GM12864 (cell line): ENCODE data around the gene ITGA5.

Experiments
- DNase-seq: peaks from one replicate; pipeline ENCODE4 v3.0.0-alpha.2; 2011; ENCODE audit warnings: low read depth
- H3K4me3 ChIP-seq: 2 replicates; pipeline ENCODE4 v1.5.1; 2011; ENCODE audit warnings: mild to moderate bottlenecking, low read depth, low read length, control low read depth
- TF ChIP-seq, protein P1 (sequence below): IDR thresholded peaks from 2 replicates; pipeline ENCODE4 v1.5.1; 2011; ENCODE audit warnings: low read depth, mild to moderate bottlenecking, moderate library complexity, low read length, control low read depth, inconsistent platforms; ENCODE audit errors: missing control alignments

Gene ITGA5

GRCh38 chr12:54393743-54394142, 25.3 kb downstream of the ITGA5 start:
- H3K4me3 ChIP-seq, result no peak overlapping the region
- TF ChIP-seq, protein P1, sequence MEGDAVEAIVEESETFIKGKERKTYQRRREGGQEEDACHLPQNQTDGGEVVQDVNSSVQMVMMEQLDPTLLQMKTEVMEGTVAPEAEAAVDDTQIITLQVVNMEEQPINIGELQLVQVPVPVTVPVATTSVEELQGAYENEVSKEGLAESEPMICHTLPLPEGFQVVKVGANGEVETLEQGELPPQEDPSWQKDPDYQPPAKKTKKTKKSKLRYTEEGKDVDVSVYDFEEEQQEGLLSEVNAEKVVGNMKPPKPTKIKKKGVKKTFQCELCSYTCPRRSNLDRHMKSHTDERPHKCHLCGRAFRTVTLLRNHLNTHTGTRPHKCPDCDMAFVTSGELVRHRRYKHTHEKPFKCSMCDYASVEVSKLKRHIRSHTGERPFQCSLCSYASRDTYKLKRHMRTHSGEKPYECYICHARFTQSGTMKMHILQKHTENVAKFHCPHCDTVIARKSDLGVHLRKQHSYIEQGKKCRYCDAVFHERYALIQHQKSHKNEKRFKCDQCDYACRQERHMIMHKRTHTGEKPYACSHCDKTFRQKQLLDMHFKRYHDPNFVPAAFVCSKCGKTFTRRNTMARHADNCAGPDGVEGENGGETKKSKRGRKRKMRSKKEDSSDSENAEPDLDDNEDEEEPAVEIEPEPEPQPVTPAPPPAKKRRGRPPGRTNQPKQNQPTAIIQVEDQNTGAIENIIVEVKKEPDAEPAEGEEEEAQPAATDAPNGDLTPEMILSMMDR, result no peak
- no peak for DNase-seq

GRCh38 chr12:54393207-54393609, 25.9 kb downstream of the ITGA5 start:
- no peak overlapping the region for H3K4me3 ChIP-seq
- no peak for DNase-seq
- TF ChIP-seq, protein P1, result no peak

DNA sequence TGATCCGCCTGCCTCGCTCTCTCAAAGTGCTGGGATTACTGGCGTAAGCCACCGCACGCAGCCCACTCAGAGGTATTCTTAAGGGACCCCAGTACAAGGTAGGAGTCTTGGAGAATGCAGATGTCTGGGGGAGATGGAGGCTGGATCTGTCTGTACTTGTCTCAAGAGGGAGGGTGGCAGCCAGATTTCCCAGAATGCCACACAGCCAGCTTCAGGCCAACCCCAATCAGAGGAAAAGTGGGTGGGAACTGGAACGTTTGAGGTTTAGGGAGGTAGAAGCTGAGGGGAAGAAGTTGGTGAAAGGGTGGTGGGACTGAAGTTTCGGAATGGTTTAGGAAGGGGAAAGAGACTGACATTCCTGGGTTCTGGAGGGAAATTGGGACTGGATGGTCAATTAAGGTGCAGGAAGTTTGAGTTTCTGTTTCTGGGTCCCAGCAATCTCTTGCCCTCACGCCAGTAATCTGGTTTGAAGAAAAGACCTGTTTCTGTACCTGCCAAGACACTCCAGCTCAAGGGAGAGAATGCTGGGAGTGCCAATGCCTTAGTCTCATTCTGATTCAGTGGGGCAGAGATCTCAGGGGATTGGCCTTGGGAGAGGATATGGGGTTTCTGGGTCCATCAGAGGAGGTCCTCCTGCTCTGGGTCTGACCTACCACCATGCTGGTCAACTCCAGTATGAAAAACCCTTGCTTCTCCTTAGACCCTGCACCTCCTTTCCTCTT, 26.4 kb downstream of the ITGA5 start:
- DNase-seq, result no peak
- TF ChIP-seq, protein P1, result no peak
- H3K4me3 ChIP-seq, result no peak overlapping the region

GRCh38 chr12:54390668-54391551, 28.2 kb downstream of the ITGA5 start:
- peak overlapping the region; percentile 32 for H3K4me3 ChIP-seq
- DNase-seq, result no peak
- TF ChIP-seq, protein P1, result peak; percentile 30

GRCh38 chr12:54390176-54390667, 28.8 kb downstream of the ITGA5 start:
- DNase-seq, result no peak
- H3K4me3 ChIP-seq, result no peak overlapping the region
- TF ChIP-seq, protein P1, result no peak

- TF ChIP-seq, protein P1, result no peak
- DNase-seq, result no peak
- no peak overlapping the region for H3K4me3 ChIP-seq
These were observed 29.4 kb downstream of the ITGA5 start for GRCh38 chr12:54389607-54390175.
